Activated CD4-positive, alpha-beta T cell treated with anti-CD3 and anti-CD28 coated beads, Interleukin-2, amount 50 U/mL, for 4 hours (primary cell): ENCODE data around the gene MYO1D.
A peak's percentile ranks its signal among the peaks of the same experiment; 100 is the strongest.
"Not testable (repeated sequence)": the region's sequence is repeated elsewhere in the genome, so short reads cannot be mapped to it uniquely, and the experiment has no call there.

ENCODE experiments used
- DNase-seq, 2 experiments: peaks; one replicate each; pipeline ENCODE4 v3.0.0-alpha.2; 2020

The MYO1D gene

DNA sequence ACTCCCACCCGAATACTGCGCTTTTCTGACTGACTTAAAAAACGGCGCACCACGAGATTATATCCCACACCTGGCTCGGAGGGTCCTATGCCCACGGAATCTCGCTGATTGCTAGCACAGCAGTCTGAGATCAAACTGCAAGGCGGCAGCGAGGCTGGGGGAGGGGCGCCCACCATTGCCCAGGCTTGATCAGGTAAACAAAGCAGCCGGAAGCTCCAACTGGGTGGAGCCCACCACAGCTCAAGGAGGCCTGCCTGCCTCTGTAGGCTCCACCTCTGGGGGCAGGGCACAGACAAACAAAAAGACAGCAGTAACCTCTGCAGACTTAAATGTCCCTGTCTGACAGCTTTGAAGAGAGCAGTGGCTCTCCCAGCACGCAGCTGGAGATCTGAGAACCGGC is 10.5 kb upstream of the MYO1D start:
- DNase-seq, result not testable (repeated sequence)

DNA sequence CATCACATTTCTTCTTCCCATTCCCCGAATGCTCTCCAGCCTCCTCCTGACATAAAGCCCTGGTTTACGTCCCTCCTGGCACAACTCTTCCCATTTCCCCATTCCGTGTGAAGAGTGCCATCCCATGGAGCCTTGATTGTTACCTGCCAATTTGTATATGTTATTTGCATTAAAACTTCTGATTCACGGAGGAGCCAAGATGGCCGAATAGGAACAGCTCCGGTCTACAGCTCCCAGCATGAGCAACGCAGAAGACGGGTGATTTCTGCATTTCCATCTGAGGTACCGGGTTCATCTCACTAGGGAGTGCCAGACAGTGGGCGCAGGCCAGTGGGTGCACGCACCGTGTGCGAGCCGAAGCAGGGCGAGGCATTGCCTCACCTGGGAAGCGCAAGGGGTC is 10.0 kb upstream of the MYO1D start:
- not testable (repeated sequence) for DNase-seq

DNA sequence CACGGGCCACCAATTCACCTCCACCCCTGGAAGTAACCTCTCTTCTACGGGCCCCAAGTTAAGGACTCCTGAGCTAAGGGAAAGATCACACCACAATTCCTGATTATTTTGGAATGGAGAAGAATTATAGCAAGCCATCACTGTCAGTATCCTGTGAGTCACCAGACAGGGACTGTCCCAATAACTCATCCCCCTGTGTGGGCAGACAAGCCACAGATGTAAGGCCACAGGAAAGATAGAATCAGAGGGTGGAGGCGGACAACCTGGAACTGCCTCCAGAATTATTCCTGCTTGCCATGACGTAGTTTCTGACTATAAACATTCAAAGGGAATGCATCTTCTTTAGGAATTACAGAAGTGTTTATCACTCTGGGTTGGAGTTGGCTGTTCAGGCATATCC is 5.8 kb upstream of the MYO1D start:
- DNase-seq, result peak in 1 of 2 experiments; percentile 3

DNA sequence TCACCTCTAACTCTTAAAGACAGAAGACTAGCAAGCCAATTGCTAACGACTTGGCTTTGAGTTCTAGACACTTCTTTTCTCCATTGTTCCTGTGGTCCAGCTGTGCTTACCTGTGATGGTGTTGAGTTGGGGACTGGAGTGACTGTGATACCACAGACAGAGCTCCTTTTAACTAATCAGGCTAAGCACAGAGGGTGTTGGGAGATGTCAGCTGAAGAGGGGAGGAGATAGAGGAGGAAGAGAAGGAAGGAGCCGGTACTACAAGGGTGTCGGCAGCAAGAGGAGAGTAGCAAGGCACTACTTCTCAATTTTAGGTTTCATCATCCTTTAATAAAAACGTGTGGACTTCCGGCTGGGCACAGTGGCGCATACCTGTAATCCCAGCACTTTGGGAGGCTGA is 5.1 kb upstream of the MYO1D start:
- DNase-seq, result no peak

DNA sequence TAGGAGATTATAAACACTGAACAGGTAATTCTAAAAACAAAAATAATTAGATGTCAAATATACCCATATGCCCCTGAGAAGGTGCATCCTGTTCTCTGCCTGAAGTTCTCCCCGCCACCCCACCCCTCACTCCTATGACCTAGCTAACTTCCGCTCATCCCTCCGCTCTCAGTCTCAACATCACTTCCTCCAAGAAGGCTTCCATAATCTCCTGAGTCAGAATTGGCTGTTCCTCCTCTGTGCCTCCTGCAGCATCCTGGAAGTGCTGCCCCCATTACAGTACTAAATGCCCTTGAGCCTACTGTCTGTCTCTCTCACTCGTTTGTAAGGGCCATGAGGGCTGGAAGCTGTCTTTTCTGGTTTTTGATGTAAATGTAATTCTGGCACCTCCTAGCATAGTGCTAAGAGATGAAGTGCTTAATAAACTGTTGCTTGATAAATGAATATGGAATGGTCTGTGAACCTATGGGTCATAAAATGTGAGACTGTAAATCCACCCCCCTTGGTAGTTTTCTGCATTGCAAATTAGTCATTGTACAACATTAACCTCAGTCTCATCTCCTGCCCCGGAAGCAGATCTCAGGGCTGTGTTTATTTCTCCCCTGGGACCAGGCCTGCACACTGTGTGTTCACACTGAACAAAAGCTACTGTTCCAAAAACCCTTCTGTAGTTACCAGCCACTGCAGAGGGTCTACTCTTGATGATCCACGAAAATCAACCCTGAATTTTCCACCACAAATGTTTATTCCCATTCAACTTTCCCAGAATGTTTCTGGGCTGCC is 3.9 kb upstream of the MYO1D start:
- no peak for DNase-seq

DNA sequence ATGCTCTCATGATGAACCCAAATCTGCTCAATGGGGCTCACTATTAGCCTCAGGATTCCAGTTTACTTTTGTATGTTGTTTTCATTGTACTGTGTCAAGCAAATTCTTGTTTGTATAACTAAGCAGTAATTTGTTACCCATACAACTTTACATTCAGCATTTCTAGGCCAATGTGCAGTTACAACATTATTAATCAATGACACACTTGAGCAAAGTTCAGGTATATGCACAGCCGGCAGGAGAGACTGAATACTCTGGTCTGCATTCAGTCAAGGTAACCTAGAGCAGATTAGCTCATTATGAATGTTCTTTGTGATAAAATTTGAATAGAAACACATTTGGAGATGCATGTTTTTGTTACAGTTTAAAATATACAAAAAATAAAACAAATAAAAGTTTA is 2.2 kb upstream of the MYO1D start:
- DNase-seq, result no peak

DNA sequence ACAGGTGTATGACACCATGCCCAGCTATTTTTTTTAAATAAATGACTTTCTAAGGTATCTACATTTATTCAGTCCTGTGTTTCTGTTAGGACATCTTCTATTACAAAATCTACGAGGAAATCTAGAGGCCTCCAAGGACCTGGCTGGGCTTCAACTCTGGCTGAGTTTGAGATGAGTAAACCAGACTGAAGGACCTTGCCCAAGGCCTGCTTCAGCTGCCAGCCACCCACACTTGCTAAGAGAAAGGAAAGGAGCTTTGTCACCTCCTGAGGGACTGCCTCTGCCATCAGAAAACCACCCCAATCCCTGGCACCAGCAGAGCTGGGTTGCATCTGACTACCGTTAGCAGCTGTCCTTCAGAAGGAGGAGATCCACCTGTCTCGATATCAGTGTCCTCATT is 1.3 kb upstream of the MYO1D start:
- DNase-seq, result no peak

DNA sequence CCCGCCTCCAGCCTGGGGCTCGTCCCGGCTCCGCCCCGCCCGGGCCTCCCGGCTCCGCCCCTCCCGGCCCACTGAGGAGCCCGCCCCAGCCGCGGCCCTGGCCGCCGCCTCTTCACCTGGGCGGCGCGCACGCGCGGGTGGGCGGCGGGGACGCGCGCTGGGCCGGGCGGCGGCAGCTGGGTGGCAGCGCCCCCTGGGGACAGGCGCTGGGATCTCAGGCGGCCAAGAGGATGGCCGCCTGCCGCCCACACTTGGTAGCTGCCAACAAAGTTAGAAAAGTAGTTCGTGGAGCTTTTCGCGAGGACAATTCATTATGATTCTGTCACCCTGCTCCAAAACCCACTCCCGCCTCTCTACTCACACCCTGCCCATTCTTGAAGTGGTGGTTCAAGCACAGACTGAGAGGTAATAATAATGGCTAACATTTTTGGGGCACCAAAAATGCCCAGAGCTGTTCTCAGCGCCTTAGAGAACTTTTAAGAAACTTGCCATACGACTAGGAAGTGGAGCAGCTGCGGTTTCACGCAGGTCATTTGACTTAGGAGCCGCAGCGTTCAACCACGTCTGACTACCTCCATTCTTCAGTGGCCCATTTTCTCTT is 340 bp upstream of the MYO1D start:
- peak; percentile 86 to 88 for DNase-seq

DNA sequence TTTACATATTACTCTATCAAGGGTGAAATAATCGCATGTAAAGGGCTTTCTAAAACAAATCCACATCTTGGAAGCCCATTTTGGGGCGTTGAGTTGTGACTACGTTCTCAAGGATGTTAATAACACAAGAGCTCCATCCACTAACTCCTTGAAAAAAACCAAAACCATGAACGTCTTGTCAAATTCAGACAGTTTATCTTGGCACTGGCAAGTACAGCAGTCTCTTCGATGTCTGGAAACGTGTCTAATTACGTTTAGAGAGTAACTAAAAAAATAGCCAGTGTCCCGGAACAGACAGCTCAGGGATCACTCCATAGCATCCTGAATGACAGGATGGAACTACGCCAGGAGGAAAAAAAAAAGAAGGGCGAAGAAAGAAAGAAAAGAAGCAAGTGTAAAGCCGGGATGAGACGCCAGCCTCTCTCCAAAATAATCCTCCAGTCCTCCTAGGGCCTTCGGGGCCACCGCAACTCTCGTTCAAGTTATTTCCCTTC is 954 bp downstream of the MYO1D start:
- no peak for DNase-seq

DNA sequence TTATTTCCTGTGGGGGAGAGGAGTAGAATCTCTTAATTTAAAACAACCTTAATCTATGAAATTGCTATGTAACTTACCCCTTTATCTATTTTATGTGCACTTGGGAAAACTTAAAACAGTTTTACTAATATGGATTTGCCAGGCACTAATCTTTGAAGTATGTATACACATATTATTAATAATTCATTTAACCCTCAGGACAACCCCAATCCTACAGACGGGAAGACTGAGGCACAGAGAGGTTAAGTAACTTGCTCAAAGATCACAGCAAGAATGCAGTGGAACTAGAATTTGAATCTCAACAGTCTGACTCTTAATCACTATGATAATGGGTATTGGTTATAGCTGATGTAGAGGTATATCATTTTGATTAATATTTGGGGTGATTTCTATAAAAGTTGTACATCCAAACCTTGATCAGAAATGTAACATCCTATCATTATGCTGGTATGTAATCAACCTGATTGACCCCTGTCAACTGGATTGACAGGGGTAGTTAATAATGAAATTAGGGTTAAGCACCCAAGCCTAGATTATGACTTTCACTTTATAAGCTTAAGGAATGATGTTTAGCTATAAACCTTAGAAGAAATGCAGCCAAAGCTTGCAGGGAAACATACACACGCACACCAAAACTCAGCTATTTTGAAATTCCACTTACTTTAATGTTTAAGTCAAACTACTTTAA is 1.6 kb downstream of the MYO1D start:
- DNase-seq, result no peak

DNA sequence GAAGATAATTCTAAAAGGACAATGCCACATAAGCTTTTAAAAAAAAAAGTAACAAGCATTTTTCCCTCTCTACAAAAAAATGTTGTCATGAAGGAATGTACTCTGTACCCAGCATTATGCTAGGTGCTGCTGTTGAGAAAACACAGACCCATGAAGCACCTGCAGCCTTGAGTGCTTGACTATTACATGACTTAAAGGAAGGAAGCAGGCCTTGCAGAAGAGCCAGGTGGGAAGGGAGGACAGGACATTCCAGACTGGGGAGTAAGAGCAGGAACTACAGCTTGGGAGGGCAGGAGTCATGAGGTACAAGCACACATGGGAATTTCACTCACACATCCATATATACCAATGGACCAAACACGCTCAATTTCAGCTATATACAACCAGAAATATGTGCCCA is 3.8 kb downstream of the MYO1D start:
- no peak for DNase-seq

DNA sequence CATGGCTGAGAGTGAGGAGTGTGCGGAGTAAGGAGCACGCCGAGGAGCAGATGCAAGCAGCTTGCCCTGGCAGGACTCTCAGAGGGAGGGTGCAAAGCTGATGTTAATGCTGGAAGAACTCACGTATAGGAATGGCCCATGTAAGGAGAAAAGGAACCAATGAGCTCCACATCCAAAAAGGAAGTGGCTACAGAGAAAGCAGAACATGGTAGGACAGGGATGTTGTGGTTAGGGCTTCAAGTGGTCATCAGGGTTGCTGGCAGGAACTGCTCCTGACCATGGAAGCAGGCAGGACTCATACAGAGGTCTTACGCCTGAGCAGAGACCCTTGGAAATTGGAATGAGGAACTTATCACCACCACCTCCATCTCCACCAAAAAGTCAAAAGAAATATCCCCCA is 5.2 kb downstream of the MYO1D start:
- no peak for DNase-seq

DNA sequence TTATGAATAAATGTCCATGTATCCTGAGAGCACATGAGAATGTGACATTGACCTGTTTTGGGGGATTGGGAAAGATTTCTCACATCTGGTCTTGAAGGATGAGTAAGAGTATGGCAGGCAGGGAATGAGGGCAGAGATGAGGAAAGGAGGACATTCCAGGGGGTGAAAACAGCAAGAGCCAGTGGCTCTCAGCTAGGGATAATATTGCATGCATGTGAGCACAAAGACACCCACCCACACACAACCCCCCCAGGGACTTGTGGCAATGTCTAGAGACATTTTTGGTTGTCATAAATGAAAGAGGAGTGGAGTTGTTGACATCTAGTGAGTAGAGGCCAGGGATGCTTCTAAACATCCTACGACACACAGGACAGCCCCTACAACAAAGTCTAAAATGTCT is 6.0 kb downstream of the MYO1D start:
- DNase-seq, result no peak

DNA sequence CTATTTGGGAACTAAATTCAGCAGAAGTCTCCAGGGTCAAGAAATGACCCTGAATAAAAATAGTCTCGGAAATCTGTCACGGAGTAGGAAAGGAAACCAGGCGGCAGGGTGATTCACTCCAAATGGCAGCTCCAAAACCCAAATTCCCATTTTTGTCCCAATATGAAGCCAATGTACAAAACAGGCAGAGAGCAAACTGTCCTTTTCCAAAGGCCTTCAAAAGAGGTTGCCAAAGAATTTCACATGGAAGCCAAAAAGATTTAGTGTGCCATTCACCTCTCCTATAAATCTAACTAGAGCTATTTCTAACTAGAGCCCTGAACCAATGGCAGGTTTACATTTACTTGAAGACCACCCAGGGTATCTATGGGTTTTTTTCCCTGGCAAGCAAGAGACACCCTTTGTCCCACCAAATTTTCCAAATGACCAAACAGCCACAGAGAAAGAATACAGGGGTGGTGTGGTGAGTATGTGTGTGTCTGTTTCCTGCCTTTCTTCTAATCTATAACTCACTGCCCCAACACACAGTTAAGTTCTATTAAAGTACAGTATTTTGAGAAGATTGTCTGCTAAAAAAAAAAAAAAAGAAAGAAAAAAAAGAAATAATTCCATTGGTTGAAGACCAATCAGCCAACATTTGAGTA is 6.8 kb downstream of the MYO1D start:
- DNase-seq, result no peak

DNA sequence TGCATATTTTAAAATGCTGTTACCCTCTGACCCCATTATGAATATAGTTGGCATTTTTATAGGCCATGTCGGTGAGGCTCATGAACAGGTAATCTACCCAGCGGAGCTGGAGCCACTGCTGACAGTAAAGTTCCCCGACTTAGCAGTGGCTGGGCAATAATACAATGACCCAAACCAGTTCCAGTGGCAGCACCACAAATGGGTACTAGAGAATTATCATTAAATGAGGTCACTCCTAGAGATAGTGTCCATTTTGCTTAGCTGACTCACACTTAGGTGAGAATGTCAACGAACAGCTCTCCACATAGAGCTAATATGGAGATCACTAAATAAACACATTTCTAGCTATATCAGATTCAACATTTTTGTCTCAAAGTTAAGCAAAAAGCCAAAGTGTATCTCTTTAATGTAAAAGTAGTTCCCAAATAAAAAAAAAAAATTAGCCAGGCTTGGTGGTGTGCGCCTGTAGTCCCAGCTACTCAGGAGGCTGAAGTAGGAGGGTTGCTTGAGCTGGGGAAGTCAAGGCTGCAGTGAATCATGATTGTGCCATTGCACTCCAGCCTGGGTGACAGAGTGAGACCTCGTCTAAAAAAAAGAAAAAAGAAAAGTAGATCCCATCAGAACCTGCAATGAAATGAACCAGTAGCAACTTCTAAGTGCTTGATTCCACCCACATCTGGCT is 7.4 kb downstream of the MYO1D start:
- no peak for DNase-seq

DNA sequence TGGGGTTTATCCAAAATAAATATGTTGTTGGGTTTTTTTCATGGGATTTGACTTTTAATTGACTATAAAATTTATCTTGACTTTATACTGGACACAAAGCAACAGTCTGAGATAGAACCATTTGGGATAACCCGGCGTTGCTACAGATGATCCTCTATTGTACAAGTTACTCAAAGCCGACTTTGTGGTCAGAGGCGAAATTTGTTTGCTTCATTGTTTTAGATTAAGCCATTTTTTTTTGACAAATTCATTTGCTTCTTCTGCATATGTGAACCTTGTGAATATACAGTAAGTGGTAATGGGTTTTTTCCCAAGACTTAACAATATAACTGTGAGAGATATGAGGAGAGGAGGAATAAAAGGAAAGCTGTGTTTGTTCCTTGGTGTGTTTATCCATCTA is 11.8 kb downstream of the MYO1D start:
- DNase-seq, result no peak

DNA sequence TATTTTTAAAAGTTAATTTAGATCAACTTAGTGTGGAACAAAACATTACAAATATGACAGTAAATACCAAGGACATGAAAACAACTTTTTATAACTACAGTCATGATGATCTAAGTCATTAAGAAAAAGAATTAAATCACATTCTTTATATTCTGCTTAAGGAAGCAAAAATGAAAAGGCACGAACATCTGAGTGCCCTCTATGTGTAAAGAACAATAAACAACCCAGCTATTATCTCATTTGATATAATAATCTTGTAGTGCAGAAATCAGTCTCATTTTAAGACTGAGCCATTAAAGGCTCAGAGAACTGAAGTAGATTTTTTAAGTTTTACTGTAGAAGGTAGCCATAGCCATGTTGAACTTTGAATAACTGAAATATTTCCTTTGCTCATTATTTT is 13.4 kb downstream of the MYO1D start:
- DNase-seq, result no peak

DNA sequence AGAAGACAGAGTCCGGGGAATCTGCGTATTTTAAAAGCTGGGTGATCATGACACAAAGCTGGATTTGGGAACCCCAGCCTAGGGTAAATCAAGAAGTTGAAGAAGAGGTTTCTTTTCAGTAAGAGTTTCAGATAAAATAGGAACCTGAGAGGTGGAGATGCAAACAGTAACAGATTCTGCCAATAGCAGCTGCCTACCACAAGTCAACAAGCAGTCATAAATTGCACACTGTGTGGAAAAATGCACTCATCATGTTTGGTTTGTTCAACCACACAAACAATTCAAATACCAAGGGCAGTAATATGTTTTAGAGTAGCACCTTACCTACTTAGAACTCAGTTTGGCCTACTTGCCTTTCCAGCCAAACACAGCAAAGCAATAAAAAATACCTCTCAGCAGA is 14.0 kb downstream of the MYO1D start:
- no peak for DNase-seq

DNA sequence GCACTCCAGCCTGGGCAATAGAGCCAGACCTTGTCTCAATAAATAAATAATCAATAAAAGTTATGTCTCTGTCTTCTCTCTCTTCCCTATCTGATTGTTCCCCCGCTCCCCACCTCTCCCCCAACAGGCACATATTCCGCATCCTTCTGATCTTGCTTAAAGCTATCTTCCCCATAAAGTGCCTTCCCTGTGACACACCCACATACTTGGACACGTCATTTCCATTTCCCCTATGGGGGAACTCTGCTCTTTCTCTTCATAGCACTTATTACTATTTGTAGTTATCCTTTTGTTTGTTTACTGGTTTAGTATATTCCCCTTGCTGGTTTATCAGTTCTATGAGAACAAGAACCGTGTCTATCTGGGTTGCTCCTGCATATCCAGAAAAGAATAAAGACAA is 14.9 kb downstream of the MYO1D start:
- DNase-seq, result no peak

DNA sequence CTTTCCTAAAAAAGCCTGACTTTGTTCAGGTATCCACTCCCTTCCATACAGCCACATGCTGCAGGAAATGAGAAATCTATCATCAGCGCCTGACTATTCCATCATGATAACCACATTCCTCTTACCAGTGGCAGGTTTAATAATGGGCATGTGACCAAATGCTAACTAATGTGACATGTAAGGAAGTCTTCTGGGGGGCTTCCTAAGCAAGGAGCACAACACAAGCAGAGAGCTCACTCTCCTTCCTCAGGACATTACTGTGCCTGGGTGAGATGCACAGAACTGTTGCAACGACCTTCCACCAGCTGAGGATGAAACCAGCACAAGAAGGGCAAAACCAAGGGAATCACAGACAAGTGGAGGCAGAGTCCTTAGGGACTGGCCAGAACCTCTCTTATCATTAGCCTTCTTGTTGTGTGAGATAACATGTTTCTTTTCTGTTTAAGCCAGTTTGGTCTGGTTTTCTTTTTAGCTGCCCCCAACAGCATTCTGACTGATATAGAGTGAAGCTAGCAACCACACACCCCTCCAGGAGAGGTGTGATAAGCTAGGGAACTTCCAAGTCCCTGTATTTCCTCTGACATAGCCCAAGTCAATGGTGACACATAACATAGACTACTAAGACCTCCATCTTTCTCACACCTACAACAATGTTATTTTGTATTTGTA is 16.9 kb downstream of the MYO1D start:
- DNase-seq, result no peak

DNA sequence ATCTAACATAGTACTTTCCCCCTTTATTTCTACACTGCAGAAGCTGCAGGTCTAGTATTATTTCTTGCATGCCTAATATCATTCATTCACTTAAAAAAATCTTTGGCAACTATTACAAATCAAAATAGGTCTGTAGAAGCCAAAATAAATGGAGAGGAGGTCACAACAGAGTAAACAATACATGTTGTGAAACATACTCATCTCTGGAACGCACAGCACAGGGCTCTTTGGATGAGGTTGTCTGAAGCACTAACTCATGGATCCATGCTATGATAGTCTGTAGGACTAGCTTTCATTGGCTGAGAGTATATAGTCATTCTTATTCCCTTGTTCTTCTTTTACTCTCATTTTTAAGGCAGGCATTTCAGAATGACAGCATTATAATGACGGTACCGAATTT is 21.3 kb downstream of the MYO1D start:
- DNase-seq, result no peak

DNA sequence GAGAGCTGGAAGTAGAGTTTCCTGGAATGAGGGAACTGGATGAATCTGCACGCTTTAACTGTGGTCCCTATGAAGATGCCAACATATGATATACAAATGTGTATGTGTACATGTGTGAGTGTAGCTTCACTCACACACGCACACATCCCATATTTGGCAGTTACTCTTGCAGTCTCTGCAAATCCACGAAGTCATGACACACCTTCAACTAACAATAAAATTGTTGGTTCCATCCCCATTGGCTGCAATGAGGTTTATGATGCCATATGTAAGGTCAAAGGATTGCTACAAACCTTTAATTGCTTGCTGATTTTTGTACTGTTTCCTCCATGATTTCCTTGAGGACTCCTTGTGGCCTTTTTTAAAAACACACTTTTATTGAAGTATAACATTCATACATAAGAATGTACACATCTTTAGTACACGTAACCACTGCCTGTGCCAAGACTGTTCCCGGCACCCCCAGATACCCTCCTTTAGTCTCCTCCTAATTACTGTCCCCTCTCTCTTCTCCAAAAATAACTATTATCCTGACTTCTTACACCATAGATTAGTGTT is 22.0 kb downstream of the MYO1D start:
- no peak for DNase-seq
